Measurements from ENCODE around the gene NADSYN1. TPM values are rescaled to one million over a fixed set of nuclear protein-coding genes. Genes with fewer than 3 reads are reported as not detected.

NADSYN1 gene
- total and polyA plus RNA-seq, 2 of the 13 experiments (the other 11 are each of a cell fraction or from before 2014, with no cell fraction given): 35.7 to 51.5 TPM

- BruUV-seq (replicated peaks): no TSS peak
- peak overlapping the region; percentile 52 for H3K4me2 ChIP-seq (ENCODE audit: low read depth, low read length)
- H3K9me3 ChIP-seq (ENCODE audit: low read length): no peaks in the 10 kb centered on the region
- H3K4me1 ChIP-seq (ENCODE audit: insufficient read depth, low read length): peaks cover 65% of the 10 kb centered on the region
- in situ Hi-C loops (cut with HindIII; ENCODE audit: extremely low pct_ligation_motif_present, low pct_unique_long_range_greater_than_20kb): no loop called here
- peak overlapping the region; percentile 4 for H3K27ac ChIP-seq (ENCODE audit: extremely low read length, insufficient read depth, low read length)
- FAIRE-seq (no peak), DNase-seq (ENCODE audit: low spot score) (no peak), ATAC-seq (peak; percentile 55)
- WGBS (ENCODE audit: low lambda C conversion rate): 34% methylated on average over 4 of the region's 6 CpGs
- ChIA-PET CTCF (ENCODE audit: low intra/inter-chr PET ratio, low total read pairs) (no interaction called here), POLR2A (interaction anchor here (1.1 to 2.7 kb wide), 2 partner anchors 36 to 79 kb away, joined by 3 to 6 read pairs; partner anchors contain the start of gene DHCR7)
- H3K9ac ChIP-seq (ENCODE audit: insufficient read depth, low read depth, low read length): peak overlapping the region; percentile 35; the same call in 1 of the 2 replicates
- no peak overlapping the region for H2AFZ ChIP-seq (ENCODE audit: low read length)
- H3K4me3 ChIP-seq (replicated peaks in 1 of 3; ENCODE audit: insufficient read depth in 1 of 3, low read depth in 2 of 3, low read length in 3 of 3): peak overlapping the region in 2 of 3 experiments; percentile 48 to 60; a peak in 3 of 6 replicates
- H3K27me3 ChIP-seq (ENCODE audit: control insufficient read depth in 1 of 2, insufficient read depth in 2 of 2, low read length in 2 of 2): no peaks in the 10 kb centered on the region
- H4K20me1 ChIP-seq (ENCODE audit: insufficient read depth, low read length): no peaks in the 10 kb centered on the region
- intact Hi-C loops (cut with micrococcal nuclease; ENCODE audit: unreplicated experiment): no loop called here
- H3K79me2 ChIP-seq (ENCODE audit: insufficient read depth, low read length): no peaks in the 10 kb centered on the region
- no peaks in the 10 kb centered on the region for H3K36me3 ChIP-seq (replicated peaks in 1 of 2; ENCODE audit: control insufficient read depth in 1 of 2, insufficient read depth in 2 of 2, low read length in 2 of 2)
- peak; percentile 61; the same call in 1 of the 2 replicates for TF ChIP-seq PPARG (CRISPR knock-in tag; conservative IDR thresholded peaks at IDR 0.05)
- no peak for TF ChIP-seq FIP1L1 (IDR thresholded peaks at IDR 0.05; ENCODE audit: borderline replicate concordance, insufficient read depth, low read depth, low read length)
- TF ChIP-seq ZNF564 (CRISPR knock-in tag; IDR thresholded peaks at IDR 0.05): no peak
- peak; percentile 31; the same call in 1 of the 2 replicates for TF ChIP-seq ZBTB38 (CRISPR knock-in tag; IDR thresholded peaks at IDR 0.05)
- TF ChIP-seq GLI4 (CRISPR knock-in tag; IDR thresholded peaks at IDR 0.05; ENCODE audit: borderline replicate concordance): no peak
- TF ChIP-seq MEF2D (CRISPR knock-in tag; IDR thresholded peaks at IDR 0.05): 0 out of 2 replicates have a peak, but pooled peaks have one; percentile 19
- TF ChIP-seq, protein P1, sequence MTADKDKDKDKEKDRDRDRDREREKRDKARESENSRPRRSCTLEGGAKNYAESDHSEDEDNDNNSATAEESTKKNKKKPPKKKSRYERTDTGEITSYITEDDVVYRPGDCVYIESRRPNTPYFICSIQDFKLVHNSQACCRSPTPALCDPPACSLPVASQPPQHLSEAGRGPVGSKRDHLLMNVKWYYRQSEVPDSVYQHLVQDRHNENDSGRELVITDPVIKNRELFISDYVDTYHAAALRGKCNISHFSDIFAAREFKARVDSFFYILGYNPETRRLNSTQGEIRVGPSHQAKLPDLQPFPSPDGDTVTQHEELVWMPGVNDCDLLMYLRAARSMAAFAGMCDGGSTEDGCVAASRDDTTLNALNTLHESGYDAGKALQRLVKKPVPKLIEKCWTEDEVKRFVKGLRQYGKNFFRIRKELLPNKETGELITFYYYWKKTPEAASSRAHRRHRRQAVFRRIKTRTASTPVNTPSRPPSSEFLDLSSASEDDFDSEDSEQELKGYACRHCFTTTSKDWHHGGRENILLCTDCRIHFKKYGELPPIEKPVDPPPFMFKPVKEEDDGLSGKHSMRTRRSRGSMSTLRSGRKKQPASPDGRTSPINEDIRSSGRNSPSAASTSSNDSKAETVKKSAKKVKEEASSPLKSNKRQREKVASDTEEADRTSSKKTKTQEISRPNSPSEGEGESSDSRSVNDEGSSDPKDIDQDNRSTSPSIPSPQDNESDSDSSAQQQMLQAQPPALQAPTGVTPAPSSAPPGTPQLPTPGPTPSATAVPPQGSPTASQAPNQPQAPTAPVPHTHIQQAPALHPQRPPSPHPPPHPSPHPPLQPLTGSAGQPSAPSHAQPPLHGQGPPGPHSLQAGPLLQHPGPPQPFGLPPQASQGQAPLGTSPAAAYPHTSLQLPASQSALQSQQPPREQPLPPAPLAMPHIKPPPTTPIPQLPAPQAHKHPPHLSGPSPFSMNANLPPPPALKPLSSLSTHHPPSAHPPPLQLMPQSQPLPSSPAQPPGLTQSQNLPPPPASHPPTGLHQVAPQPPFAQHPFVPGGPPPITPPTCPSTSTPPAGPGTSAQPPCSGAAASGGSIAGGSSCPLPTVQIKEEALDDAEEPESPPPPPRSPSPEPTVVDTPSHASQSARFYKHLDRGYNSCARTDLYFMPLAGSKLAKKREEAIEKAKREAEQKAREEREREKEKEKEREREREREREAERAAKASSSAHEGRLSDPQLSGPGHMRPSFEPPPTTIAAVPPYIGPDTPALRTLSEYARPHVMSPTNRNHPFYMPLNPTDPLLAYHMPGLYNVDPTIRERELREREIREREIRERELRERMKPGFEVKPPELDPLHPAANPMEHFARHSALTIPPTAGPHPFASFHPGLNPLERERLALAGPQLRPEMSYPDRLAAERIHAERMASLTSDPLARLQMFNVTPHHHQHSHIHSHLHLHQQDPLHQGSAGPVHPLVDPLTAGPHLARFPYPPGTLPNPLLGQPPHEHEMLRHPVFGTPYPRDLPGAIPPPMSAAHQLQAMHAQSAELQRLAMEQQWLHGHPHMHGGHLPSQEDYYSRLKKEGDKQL (CRISPR knock-in tag; IDR thresholded peaks at IDR 0.05; ENCODE audit: low read depth): no peak
- TF ChIP-seq, protein P2, sequence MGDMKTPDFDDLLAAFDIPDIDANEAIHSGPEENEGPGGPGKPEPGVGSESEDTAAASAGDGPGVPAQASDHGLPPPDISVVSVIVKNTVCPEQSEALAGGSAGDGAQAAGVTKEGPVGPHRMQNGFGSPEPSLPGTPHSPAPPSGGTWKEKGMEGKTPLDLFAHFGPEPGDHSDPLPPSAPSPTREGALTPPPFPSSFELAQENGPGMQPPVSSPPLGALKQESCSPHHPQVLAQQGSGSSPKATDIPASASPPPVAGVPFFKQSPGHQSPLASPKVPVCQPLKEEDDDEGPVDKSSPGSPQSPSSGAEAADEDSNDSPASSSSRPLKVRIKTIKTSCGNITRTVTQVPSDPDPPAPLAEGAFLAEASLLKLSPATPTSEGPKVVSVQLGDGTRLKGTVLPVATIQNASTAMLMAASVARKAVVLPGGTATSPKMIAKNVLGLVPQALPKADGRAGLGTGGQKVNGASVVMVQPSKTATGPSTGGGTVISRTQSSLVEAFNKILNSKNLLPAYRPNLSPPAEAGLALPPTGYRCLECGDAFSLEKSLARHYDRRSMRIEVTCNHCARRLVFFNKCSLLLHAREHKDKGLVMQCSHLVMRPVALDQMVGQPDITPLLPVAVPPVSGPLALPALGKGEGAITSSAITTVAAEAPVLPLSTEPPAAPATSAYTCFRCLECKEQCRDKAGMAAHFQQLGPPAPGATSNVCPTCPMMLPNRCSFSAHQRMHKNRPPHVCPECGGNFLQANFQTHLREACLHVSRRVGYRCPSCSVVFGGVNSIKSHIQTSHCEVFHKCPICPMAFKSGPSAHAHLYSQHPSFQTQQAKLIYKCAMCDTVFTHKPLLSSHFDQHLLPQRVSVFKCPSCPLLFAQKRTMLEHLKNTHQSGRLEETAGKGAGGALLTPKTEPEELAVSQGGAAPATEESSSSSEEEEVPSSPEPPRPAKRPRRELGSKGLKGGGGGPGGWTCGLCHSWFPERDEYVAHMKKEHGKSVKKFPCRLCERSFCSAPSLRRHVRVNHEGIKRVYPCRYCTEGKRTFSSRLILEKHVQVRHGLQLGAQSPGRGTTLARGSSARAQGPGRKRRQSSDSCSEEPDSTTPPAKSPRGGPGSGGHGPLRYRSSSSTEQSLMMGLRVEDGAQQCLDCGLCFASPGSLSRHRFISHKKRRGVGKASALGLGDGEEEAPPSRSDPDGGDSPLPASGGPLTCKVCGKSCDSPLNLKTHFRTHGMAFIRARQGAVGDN (CRISPR knock-in tag; IDR thresholded peaks at IDR 0.05): peak; percentile 79
- peak; percentile 64; the same call in 1 of the 2 replicates for TF ChIP-seq ZNF292 (CRISPR knock-in tag; IDR thresholded peaks at IDR 0.05; ENCODE audit: borderline replicate concordance, low read depth)
- no peak for TF ChIP-seq ZNF776 (CRISPR knock-in tag; IDR thresholded peaks at IDR 0.05)
- TF ChIP-seq, protein P3, sequence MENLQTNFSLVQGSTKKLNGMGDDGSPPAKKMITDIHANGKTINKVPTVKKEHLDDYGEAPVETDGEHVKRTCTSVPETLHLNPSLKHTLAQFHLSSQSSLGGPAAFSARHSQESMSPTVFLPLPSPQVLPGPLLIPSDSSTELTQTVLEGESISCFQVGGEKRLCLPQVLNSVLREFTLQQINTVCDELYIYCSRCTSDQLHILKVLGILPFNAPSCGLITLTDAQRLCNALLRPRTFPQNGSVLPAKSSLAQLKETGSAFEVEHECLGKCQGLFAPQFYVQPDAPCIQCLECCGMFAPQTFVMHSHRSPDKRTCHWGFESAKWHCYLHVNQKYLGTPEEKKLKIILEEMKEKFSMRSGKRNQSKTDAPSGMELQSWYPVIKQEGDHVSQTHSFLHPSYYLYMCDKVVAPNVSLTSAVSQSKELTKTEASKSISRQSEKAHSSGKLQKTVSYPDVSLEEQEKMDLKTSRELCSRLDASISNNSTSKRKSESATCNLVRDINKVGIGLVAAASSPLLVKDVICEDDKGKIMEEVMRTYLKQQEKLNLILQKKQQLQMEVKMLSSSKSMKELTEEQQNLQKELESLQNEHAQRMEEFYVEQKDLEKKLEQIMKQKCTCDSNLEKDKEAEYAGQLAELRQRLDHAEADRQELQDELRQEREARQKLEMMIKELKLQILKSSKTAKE (CRISPR knock-in tag; IDR thresholded peaks at IDR 0.05; ENCODE audit: borderline replicate concordance): 0 out of 2 replicates have a peak, but pooled peaks have one; percentile 21
These were observed 74.7 kb downstream of the NADSYN1 start for GRCh38 chr11:71527576-71528210.
